C4-2B (cell line): ENCODE results near the gene UFSP2.

Source experiments
- CTCF ChIP-seq: fragments of 450-650 bp; conservative IDR thresholded peaks from 2 replicates; pipeline ENCODE4 v1.5.1; 2017; ENCODE audit warnings: mild to moderate bottlenecking
- ZFX ChIP-seq: fragments of 450-650 bp; IDR thresholded peaks from 2 replicates; pipeline ENCODE4 v1.6.1; 2017

- no peak for TF ChIP-seq CTCF
- no peak for TF ChIP-seq ZFX
These were observed 43.9 kb upstream of the UFSP2 start for GRCh38 chr4:185469580-185470154.
